ENCODE measurements around the gene SMYD1.

- TF ChIP-seq CTCF (conservative IDR thresholded peaks at IDR 0.05): no peak
- no peak for TF ChIP-seq ZFX (IDR thresholded peaks at IDR 0.05)
These were observed 32.8 kb downstream of the SMYD1 start for GRCh38 chr2:88100489-88100858.
